ACC112 (cell line): ENCODE measurements around the gene CHMP1A.
"Not testable (repeated sequence)": the region's sequence is repeated elsewhere in the genome, so short reads cannot be mapped to it uniquely, and the experiment has no call there.

Experiments used
- H2AFZ ChIP-seq: fragments of 200-600 bp; sonication (generic); one replicate; pipeline ENCODE4 v1.6.0; 2017; ENCODE audit warnings: antibody characterized with exemption, low read length; ENCODE audit not compliant: unreplicated experiment
- H3K27ac ChIP-seq: fragments of 200-600 bp; sonication (generic); 2 replicates; pipeline ENCODE4 v1.5.1; 2014; ENCODE audit warnings: low read depth, mild to moderate bottlenecking, antibody characterized with exemption, low read length, moderate library complexity
- H3K27me3 ChIP-seq: fragments of 200-600 bp; sonication (generic); 2 replicates; pipeline ENCODE4 v1.6.1; 2014; ENCODE audit warnings: mild to moderate bottlenecking, antibody characterized with exemption, low read length, moderate library complexity, mixed read lengths; ENCODE audit not compliant: insufficient read depth
- H3K36me3 ChIP-seq: fragments of 200-600 bp; sonication (generic); 2 replicates; pipeline ENCODE4 v1.6.1; 2016; ENCODE audit warnings: mild to moderate bottlenecking, antibody characterized with exemption, low read length, moderate library complexity, mixed read lengths; ENCODE audit not compliant: insufficient read depth
- H3K4me1 ChIP-seq: fragments of 200-600 bp; sonication (generic); one replicate; pipeline ENCODE4 v1.6.1; 2016; ENCODE audit warnings: low read length, mixed read lengths; ENCODE audit not compliant: insufficient read depth, unreplicated experiment, control insufficient read depth
- H3K4me3 ChIP-seq: fragments of 200-600 bp; sonication (generic); 2 replicates; pipeline ENCODE4 v1.5.1; 2014; ENCODE audit warnings: mild to moderate bottlenecking, low read depth, low read length
- H3K79me2 ChIP-seq: fragments of 200-600 bp; sonication (generic); one replicate; pipeline ENCODE4 v1.6.0; 2016; ENCODE audit warnings: low read length; ENCODE audit not compliant: control insufficient read depth, unreplicated experiment, insufficient read depth

Gene CHMP1A

DNA sequence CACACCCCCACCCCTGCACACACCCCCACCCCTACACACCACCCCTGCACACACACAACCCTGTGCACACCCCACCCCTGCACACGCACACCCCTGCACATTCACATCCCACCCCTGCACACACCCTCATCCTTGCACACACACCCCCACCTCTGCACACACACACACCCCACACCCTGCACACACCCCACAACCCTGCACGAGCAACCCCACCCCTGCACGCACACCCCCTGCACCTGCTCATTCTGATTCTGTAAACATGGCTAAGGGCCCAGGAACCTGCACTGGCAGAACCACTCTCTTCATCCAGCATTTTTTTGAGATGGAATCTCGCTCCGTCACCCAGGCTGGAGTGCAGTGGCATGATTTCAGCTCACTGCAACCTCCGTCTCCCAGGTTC lies 18.1 kb downstream of the CHMP1A start:
- Histone ChIP-seq H3K4me3 (no peak overlapping the region), H3K27ac (no peak overlapping the region), H2AFZ (no peak overlapping the region), H3K36me3 (no peaks in the 10 kb centered on the region), H3K27me3 (no peaks in the 10 kb centered on the region), H3K79me2 (no peaks in the 10 kb centered on the region), H3K4me1 (peaks cover 4% of the 10 kb centered on the region)

DNA sequence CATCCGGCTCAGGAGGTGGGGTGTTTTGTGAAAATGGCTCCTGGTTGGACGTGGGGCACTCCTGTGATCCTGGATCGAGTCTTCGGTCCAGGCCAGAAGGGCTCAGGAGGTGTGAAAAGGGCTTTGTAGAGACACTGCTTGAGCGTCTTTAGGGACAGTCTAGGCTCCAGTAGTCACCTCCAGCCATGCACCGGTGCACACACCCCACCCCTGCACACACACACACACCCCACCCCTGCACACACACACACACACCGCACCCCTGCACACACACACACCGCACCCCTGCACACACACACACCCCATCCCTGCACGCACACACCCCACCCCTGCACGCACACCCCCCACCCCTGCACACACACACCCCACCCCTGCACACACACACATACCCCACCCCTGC lies 19.1 kb downstream of the CHMP1A start:
- no peak overlapping the region for H3K4me3 ChIP-seq
- H3K4me1 ChIP-seq: peaks cover 8% of the 10 kb centered on the region

DNA sequence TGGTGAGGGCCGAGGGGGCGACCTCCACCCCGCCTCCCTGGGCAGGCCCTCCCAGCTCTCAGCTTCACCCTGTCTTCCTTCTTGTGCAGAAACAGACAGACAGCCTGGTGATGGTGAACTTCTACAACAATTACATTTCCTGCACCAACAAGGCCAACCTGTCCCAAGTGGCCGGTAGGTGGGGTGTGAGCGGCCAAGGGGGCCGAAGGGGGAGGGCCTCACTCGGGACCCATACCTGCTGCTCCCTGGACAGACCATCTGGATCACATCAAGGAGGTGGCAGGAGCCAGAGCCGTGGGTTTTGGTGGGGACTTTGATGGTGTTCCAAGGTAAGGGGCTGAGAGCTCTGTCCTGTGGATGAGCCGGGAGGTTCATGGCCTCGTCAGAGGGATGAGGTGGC lies 20.1 kb downstream of the CHMP1A start:
- Histone ChIP-seq H3K27ac (no peak overlapping the region), H2AFZ (no peak overlapping the region), H3K79me2 (no peaks in the 10 kb centered on the region), H3K27me3 (no peaks in the 10 kb centered on the region), H3K4me1 (peaks cover 18% of the 10 kb centered on the region), H3K36me3 (no peaks in the 10 kb centered on the region), H3K4me3 (no peak overlapping the region)

More for the DNA sequence above, 19.1 kb downstream of the CHMP1A start:
- H2AFZ ChIP-seq: no peak overlapping the region
- H3K27ac ChIP-seq: no peak overlapping the region
- no peaks in the 10 kb centered on the region for H3K36me3 ChIP-seq
- no peaks in the 10 kb centered on the region for H3K27me3 ChIP-seq
- H3K79me2 ChIP-seq: no peaks in the 10 kb centered on the region

DNA sequence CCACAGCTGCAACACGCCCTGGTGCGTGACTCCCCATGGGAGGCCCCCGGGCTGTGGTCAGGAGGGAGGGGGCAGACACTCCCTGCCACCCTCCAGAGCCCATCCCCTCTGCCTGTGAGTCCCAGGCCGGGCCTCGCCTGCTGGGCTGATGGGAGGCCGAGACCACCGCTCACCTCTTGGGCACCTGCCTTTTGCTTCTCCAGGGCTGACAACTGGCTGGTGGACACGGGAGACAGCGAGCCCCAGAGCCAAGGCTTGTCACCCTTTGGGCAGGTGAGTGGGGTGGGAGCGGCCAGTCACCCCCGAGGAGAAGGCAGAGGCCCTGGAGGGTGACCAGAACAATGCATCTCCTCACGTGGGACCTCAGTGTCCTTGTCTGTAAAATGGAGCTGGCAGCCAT lies 20.8 kb downstream of the CHMP1A start:
- no peaks in the 10 kb centered on the region for H3K36me3 ChIP-seq
- H3K27me3 ChIP-seq: no peaks in the 10 kb centered on the region
- H3K4me3 ChIP-seq: no peak overlapping the region
- H3K79me2 ChIP-seq: no peaks in the 10 kb centered on the region
- H2AFZ ChIP-seq: no peak overlapping the region
- H3K4me1 ChIP-seq: peaks cover 20% of the 10 kb centered on the region
- H3K27ac ChIP-seq: no peak overlapping the region

DNA sequence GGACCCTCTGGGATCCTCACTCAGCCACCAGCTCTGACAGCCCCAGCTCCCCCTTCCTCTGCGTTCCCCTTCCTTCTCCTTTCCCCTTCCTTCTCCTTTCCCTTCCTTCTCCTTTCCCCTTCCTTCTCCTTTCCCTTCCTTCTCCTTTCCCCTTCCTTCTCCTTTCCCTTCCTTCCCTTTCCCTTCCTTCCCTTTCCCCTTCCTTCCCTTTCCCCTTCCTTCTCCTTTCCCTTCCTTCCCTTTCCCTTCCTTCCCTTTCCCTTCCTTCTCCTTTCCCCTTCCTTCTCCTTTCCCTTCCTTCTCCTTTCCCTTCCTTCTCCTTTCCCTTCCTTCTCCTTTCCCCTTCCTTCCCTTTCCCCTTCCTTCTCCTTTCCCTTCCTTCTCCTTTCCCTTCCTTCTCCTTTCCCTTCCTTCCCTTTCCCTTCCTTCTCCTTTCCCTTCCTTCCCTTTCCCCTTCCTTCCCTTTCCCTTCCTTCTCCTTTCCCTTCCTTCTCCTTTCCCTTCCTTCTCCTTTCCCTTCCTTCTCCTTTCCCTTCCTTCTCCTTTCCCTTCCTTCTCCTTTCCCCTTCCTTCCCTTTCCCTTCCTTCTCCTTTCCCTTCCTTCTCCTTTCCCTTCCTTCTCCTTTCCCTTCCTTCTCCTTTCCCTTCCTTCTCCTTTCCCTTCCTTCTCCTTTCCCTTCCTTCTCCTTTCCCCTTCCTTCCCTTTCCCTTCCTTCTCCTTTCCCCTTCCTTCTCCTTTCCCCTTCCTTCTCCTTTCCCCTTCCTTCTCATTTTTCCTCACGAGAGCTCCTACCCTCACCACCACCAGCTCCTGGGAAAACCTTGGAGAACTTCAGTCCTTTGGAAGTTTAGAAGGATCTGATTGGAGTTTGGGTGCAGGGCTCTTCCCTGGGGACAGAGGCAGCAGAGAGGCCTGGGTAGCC lies 22.8 kb downstream of the CHMP1A start:
- not testable (repeated sequence) for H3K36me3 ChIP-seq, H3K4me3 ChIP-seq, H3K27ac ChIP-seq, H3K79me2 ChIP-seq, H2AFZ ChIP-seq, H3K27me3 ChIP-seq
- H3K4me1 ChIP-seq: peaks cover 17% of the 10 kb centered on the region

DNA sequence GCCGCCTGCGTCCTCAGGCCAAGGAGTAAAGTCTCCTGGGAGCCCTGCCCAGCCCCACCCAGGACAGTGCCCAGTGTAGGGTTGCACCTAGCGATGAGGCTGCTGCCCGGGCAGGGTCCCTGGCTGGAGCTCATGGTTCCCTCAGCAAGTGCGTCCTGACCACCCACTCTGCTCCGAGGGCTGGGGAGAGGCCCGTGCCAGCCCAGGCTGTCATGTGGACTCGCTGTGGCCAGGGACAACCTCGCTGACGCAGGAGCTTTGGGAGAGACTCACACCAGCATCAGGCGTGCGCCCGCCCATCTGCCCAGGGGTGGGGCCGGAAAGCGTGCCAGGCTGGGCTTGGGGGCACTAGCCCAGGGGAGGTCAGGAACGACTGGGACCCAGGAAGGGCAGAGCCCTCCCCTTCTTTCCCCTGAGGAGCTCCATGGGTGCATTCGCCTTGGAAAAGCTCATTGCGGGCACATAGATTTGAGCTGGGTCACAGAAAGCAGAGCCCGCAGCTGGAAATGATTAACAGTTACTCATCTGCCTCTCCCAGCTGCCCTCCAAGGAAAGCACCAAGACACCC lies 24.4 kb downstream of the CHMP1A start:
- Histone ChIP-seq H3K79me2 (no peaks in the 10 kb centered on the region), H3K27me3 (no peaks in the 10 kb centered on the region), H3K36me3 (no peaks in the 10 kb centered on the region), H3K4me3 (peak overlapping the region; percentile 14; the same call in 1 of the 2 replicates), H3K4me1 (peaks cover 17% of the 10 kb centered on the region), H2AFZ (no peak overlapping the region), H3K27ac (peak overlapping the region; percentile 58; the same call in 1 of the 2 replicates)

DNA sequence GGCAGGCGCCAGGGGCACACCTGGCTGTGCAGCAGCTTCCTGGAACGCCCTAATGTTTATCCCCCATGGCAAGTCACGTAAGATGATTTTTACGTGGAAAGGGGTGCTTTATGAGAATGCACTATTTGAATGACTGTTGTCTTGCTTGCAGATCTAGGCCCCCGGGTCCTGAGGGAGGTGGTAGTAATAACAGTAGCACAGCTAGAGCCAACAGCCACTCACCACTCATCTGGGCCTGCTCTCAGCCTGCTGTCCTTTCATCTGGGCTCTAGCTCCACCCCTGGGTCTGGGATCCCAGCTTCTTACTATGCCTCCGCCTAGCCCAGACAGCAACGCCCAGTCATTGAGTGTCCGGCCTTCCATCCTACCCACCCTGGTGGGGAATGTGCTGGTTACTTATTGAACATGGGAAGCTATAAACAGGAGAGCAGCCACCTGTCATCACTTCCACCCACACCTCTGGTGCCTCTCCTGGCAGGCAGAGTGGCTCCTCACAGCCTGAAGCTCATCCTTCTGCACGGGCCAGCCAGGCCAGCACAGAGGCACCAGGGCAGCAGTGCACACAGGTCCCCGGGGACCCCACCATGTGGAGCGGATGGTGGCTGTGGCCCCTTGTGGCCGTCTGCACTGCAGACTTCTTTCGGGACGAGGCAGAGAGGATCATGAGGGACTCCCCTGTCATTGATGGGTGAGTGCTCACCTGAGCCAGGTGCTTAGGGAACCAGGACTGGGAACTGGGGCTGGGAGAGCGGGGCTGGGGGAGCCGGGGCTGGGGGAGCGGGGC lies 27.5 kb downstream of the CHMP1A start:
- no peak overlapping the region for H3K27ac ChIP-seq
- H3K4me3 ChIP-seq: no peak overlapping the region
- H3K79me2 ChIP-seq: no peaks in the 10 kb centered on the region
- peaks cover 17% of the 10 kb centered on the region for H3K4me1 ChIP-seq
- H2AFZ ChIP-seq: no peak overlapping the region
- no peaks in the 10 kb centered on the region for H3K27me3 ChIP-seq
- no peaks in the 10 kb centered on the region for H3K36me3 ChIP-seq

DNA sequence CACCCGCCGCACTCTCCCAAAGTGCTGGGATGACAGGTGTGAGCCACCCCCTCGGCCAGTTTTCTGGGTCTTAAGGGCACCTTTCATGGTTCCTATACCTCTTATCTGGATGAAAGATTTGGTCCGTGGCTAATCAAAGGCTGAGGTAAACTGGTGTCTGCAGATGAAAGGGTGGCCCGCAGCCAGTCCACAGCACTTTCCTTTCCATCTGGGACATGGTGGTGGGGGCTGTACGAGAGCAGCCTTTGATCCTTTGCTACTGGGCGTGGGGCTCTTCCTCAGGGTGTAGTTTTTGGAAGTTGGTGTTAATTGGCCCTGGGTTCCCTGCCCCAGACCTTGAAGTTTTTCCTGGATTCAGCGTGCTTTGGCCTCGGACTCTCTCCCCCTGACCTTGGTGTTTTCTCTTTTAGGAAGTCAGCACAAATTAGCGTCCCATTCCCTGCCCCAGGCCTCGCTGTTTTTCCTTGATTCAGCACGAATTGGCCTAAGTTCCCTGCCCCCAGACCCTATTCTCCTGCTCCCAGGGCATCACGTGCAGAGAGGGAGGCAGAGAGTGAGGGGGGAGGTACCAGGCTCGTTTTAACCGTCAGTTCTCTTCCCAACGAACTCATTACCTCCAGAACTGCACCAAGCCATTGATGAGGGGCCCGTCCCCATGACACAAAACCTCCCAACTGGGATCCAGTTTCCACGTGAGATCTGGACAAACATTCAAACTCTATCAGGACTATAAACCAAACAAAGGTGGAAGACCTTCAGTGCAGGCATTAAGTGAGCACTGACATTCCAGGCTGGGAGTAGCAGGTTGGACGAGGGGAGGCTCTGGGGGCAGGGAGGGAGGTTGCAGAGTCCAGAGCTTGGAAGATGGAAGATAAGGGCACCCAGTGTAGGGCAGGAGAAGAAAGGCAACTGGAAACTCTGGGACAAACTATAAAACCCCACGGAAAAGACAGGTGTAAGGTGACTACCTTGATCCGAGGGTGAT lies 32.4 kb downstream of the CHMP1A start:
- no peaks in the 10 kb centered on the region for H3K79me2 ChIP-seq
- no peaks in the 10 kb centered on the region for H3K36me3 ChIP-seq
- no peak overlapping the region for H3K27ac ChIP-seq
- no peak overlapping the region for H2AFZ ChIP-seq
- peaks cover 4% of the 10 kb centered on the region for H3K4me1 ChIP-seq
- H3K4me3 ChIP-seq: no peak overlapping the region
- no peaks in the 10 kb centered on the region for H3K27me3 ChIP-seq

DNA sequence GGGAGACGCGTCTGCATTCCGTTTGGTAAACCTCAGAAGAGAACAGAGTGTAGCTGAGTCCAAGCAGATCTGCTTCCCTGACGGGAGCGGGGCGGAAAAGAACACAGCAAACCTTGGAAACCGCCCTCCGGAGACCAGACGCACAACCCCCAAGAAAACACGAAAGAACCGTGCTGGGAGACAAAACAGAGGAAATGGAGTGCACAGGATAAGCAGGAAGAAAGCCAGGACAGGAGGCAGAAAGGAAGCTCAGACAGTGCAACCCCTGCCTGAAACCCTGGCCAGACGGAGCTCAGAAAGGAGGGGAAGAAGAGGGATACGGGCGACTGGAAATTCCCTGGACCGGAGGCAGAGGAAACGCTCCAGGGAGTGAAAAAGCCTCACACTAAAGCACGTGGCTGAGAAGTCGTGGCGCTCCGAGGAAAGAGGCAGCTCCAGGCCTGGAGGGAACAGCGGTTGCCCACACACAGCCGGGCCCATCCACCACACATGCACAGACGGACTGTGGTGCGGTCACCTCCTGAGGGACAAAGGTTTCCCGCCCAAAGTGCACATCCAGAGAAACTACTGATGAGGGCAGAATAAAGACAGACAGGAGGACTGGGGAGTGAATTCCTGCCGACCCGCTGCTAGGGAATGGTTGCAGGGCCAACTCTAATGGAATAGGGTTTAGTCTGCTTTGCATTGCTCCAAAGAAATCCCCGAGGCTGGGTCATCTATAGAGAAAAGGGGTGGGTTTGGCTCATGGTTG lies 33.8 kb downstream of the CHMP1A start:
- Histone ChIP-seq H2AFZ (peak overlapping the region; percentile 89), H3K79me2 (no peaks in the 10 kb centered on the region), H3K4me3 (no peak overlapping the region), H3K4me1 (peaks cover 4% of the 10 kb centered on the region), H3K27ac (no peak overlapping the region), H3K36me3 (no peaks in the 10 kb centered on the region), H3K27me3 (no peaks in the 10 kb centered on the region)
